Neutrophil (primary cell): ENCODE results near the gene ITGA6.

Experiments
- H3K27ac ChIP-seq: fragments of 200-600 bp; sonication (generic); 2 replicates; pipeline ENCODE4 v1.5.1; 2016; ENCODE audit warnings: mild to moderate bottlenecking, moderate library complexity
- H3K27me3 ChIP-seq: fragments of 200-600 bp; sonication (generic); 2 replicates; pipeline ENCODE4 v1.6.0; 2016; ENCODE audit warnings: mild to moderate bottlenecking
- H3K36me3 ChIP-seq: fragments of 200-600 bp; sonication (generic); 2 replicates; pipeline ENCODE4 v1.5.1; 2017
- H3K4me1 ChIP-seq, 2 experiments: fragments of 200-600 bp in 1 of 2; sonication (generic) in 1 of 2; 1 replicate in 1 of 2; 2 replicates in 1 of 2; pipeline versions ENCODE4 v1.5.1 to v1.6.1; 2013 to 2016; ENCODE audit warnings: low read depth in 1 of 2, low read length in 1 of 2, mild to moderate bottlenecking in 1 of 2, moderate library complexity in 1 of 2; ENCODE audit not compliant: control insufficient read depth in 1 of 2, insufficient read depth in 1 of 2
- H3K4me3 ChIP-seq, 2 experiments: fragments of 200-600 bp in 1 of 2; sonication (generic) in 1 of 2; 1 replicate in 1 of 2; 2 replicates in 1 of 2; pipeline ENCODE4 v1.5.1; 2013 to 2016; ENCODE audit warnings: low read depth in 1 of 2, low read length in 1 of 2, mild to moderate bottlenecking in 1 of 2, moderate library complexity in 1 of 2
- H3K9me3 ChIP-seq: fragments of 200-600 bp; sonication (generic); 2 replicates; pipeline ENCODE4 v1.5.1; 2016
- CTCF ChIP-seq: fragments of 200-600 bp; sonication (generic); IDR thresholded peaks from 2 replicates; pipeline ENCODE4 v1.5.1; 2016; ENCODE audit warnings: antibody characterized with exemption

ITGA6 gene

GRCh38 chr2:172489681-172490080 lies 62.3 kb downstream of the ITGA6 start:
- H3K4me3 ChIP-seq = no peak overlapping the region
- peaks cover 94% of the 10 kb centered on the region for H3K36me3 ChIP-seq
- TF ChIP-seq CTCF = no peak
- H3K27me3 ChIP-seq = no peaks in the 10 kb centered on the region
- no peaks in the 10 kb centered on the region for H3K9me3 ChIP-seq
- no peak overlapping the region for H3K27ac ChIP-seq
- H3K4me1 ChIP-seq = peaks cover 2 to 5% of the 10 kb centered on the region in 2 experiments

GRCh38 chr2:172496160-172496608 lies 68.8 kb downstream of the ITGA6 start:
- peak overlapping the region; percentile 81 for H3K27ac ChIP-seq

GRCh38 chr2:172507199-172507598 lies 79.8 kb downstream of the ITGA6 start:
- Histone ChIP-seq H3K27me3 (no peaks in the 10 kb centered on the region), H3K4me1 (peaks cover 19 to 28% of the 10 kb centered on the region in 2 experiments), H3K9me3 (no peaks in the 10 kb centered on the region), H3K4me3 (no peak overlapping the region), H3K27ac (no peak overlapping the region), H3K36me3 (peaks cover 9% of the 10 kb centered on the region)
- no peak for TF ChIP-seq CTCF

More at GRCh38 chr2:172496160-172496608, 68.8 kb downstream of the ITGA6 start:
- peak overlapping the region; percentile 15 to 36 for H3K4me3 ChIP-seq
- H3K27me3 ChIP-seq = no peaks in the 10 kb centered on the region
- TF ChIP-seq CTCF = no peak
- peaks cover 25 to 45% of the 10 kb centered on the region in 2 experiments for H3K4me1 ChIP-seq
- no peaks in the 10 kb centered on the region for H3K9me3 ChIP-seq
- H3K36me3 ChIP-seq = peaks cover 46% of the 10 kb centered on the region

- H3K4me3 ChIP-seq = no peak overlapping the region
- TF ChIP-seq CTCF = no peak
Measured at GRCh38 chr2:172510088-172510487, 82.7 kb downstream of the ITGA6 start.

GRCh38 chr2:172510548-172510947 lies 83.2 kb downstream of the ITGA6 start:
- no peaks in the 10 kb centered on the region for H3K27me3 ChIP-seq
- H3K27ac ChIP-seq = peak overlapping the region; percentile 63
- no peak overlapping the region for H3K4me3 ChIP-seq
- H3K4me1 ChIP-seq = peaks cover 25 to 39% of the 10 kb centered on the region in 2 experiments
- no peaks in the 10 kb centered on the region for H3K36me3 ChIP-seq
- no peak for TF ChIP-seq CTCF
- H3K9me3 ChIP-seq = no peaks in the 10 kb centered on the region

More at GRCh38 chr2:172510088-172510487, 82.7 kb downstream of the ITGA6 start:
- Histone ChIP-seq H3K27me3 (no peaks in the 10 kb centered on the region), H3K36me3 (no peaks in the 10 kb centered on the region), H3K9me3 (no peaks in the 10 kb centered on the region), H3K4me1 (peaks cover 26 to 38% of the 10 kb centered on the region in 2 experiments), H3K27ac (peak overlapping the region; percentile 63)
